ENCODE measurements around the gene PHF2.

The PHF2 gene

GRCh38 chr9:93576258-93577077 is at the start of gene PHF2:
Gene PHF2 (plus strand): TSS chr9:93576584. CDS start chr9:93576774, 190 bp downstream.
- ATAC-seq (ENCODE audit: low read depth) (peak; percentile 67), DNase-seq (ENCODE audit: low spot score in 2 of 2) (peak; percentile 26 to 45)
- H3K4me1 Mint-ChIP-seq = peaks cover 29% of the 10 kb centered on the region
- peak within 1 kb of the TSS; percentile 85 for H3K27ac Mint-ChIP-seq
- H3K9me3 Mint-ChIP-seq = no peaks in the 10 kb centered on the region
- H3K4me3 Mint-ChIP-seq = peak within 1 kb of the TSS; percentile 90
- no peaks in the 10 kb centered on the region for H3K36me3 Mint-ChIP-seq
- no peaks in the 10 kb centered on the region for H3K27me3 Mint-ChIP-seq

GRCh38 chr9:93531374-93531773 is 45.0 kb upstream of the PHF2 start:
- Mint-ChIP-seq H3K27me3 (no peaks in the 10 kb centered on the region), H3K9me3 (no peaks in the 10 kb centered on the region), H3K4me3 (no peak overlapping the region), H3K27ac (no peak overlapping the region), H3K36me3 (peaks cover 35% of the 10 kb centered on the region), H3K4me1 (peaks cover 2% of the 10 kb centered on the region)
- DNase-seq (ENCODE audit: low spot score in 2 of 2) = no peak
- ATAC-seq (ENCODE audit: low read depth) = no peak

GRCh38 chr9:93532141-93532540 is 44.2 kb upstream of the PHF2 start:
- H3K36me3 Mint-ChIP-seq = peaks cover 32% of the 10 kb centered on the region
- H3K27me3 Mint-ChIP-seq = no peaks in the 10 kb centered on the region
- H3K4me1 Mint-ChIP-seq = peaks cover 2% of the 10 kb centered on the region
- H3K27ac Mint-ChIP-seq = no peak overlapping the region
- ATAC-seq (ENCODE audit: low read depth) (no peak), DNase-seq (ENCODE audit: low spot score in 2 of 2) (no peak)
- no peaks in the 10 kb centered on the region for H3K9me3 Mint-ChIP-seq
- no peak overlapping the region for H3K4me3 Mint-ChIP-seq

- no peak overlapping the region for H3K4me3 Mint-ChIP-seq
- peaks cover 30% of the 10 kb centered on the region for H3K36me3 Mint-ChIP-seq
- H3K9me3 Mint-ChIP-seq = no peaks in the 10 kb centered on the region
- DNase-seq (ENCODE audit: low spot score in 2 of 2) = no peak
- no peak overlapping the region for H3K27ac Mint-ChIP-seq
- H3K4me1 Mint-ChIP-seq = peaks cover 2% of the 10 kb centered on the region
- no peak for ATAC-seq (ENCODE audit: low read depth)
- no peaks in the 10 kb centered on the region for H3K27me3 Mint-ChIP-seq
Measured at GRCh38 chr9:93533863-93534262, 42.5 kb upstream of the PHF2 start.

GRCh38 chr9:93536167-93536566 is 40.2 kb upstream of the PHF2 start:
- H3K9me3 Mint-ChIP-seq = no peaks in the 10 kb centered on the region
- H3K4me3 Mint-ChIP-seq = no peak overlapping the region
- H3K27me3 Mint-ChIP-seq = no peaks in the 10 kb centered on the region
- ATAC-seq (ENCODE audit: low read depth) = no peak
- no peak for DNase-seq (ENCODE audit: low spot score in 2 of 2)
- peaks cover 2% of the 10 kb centered on the region for H3K4me1 Mint-ChIP-seq
- peaks cover 32% of the 10 kb centered on the region for H3K36me3 Mint-ChIP-seq
- no peak overlapping the region for H3K27ac Mint-ChIP-seq

GRCh38 chr9:93536874-93537273 is 39.5 kb upstream of the PHF2 start:
- H3K27me3 Mint-ChIP-seq = no peaks in the 10 kb centered on the region
- ATAC-seq (ENCODE audit: low read depth) (no peak), DNase-seq (ENCODE audit: low spot score in 2 of 2) (no peak)
- H3K36me3 Mint-ChIP-seq = peaks cover 34% of the 10 kb centered on the region
- no peak overlapping the region for H3K27ac Mint-ChIP-seq
- no peaks in the 10 kb centered on the region for H3K9me3 Mint-ChIP-seq
- H3K4me3 Mint-ChIP-seq = no peak overlapping the region
- H3K4me1 Mint-ChIP-seq = peaks cover 2% of the 10 kb centered on the region

- no peaks in the 10 kb centered on the region for H3K27me3 Mint-ChIP-seq
- no peak overlapping the region for H3K27ac Mint-ChIP-seq
- no peak overlapping the region for H3K4me3 Mint-ChIP-seq
- H3K9me3 Mint-ChIP-seq = no peaks in the 10 kb centered on the region
- H3K36me3 Mint-ChIP-seq = peaks cover 20% of the 10 kb centered on the region
- no peak for ATAC-seq (ENCODE audit: low read depth)
- H3K4me1 Mint-ChIP-seq = no peaks in the 10 kb centered on the region
- DNase-seq (ENCODE audit: low spot score in 2 of 2) = no peak
Measured at GRCh38 chr9:93540305-93540704, 36.1 kb upstream of the PHF2 start.

GRCh38 chr9:93541005-93541404 is 35.4 kb upstream of the PHF2 start:
- Mint-ChIP-seq H3K4me3 (no peak overlapping the region), H3K27me3 (no peaks in the 10 kb centered on the region), H3K4me1 (no peaks in the 10 kb centered on the region), H3K9me3 (no peaks in the 10 kb centered on the region), H3K27ac (no peak overlapping the region), H3K36me3 (peaks cover 21% of the 10 kb centered on the region)
- DNase-seq (ENCODE audit: low spot score in 2 of 2) = no peak
- no peak for ATAC-seq (ENCODE audit: low read depth)

- Mint-ChIP-seq H3K27me3 (no peaks in the 10 kb centered on the region), H3K4me3 (no peak overlapping the region), H3K36me3 (peaks cover 24% of the 10 kb centered on the region), H3K4me1 (no peaks in the 10 kb centered on the region), H3K9me3 (no peaks in the 10 kb centered on the region), H3K27ac (no peak overlapping the region)
- DNase-seq (ENCODE audit: low spot score in 2 of 2) (no peak), ATAC-seq (ENCODE audit: low read depth) (no peak)
Measured at GRCh38 chr9:93541581-93542349, 34.6 kb upstream of the PHF2 start.

- no peaks in the 10 kb centered on the region for H3K9me3 Mint-ChIP-seq
- peaks cover 28% of the 10 kb centered on the region for H3K36me3 Mint-ChIP-seq
- H3K4me1 Mint-ChIP-seq = no peaks in the 10 kb centered on the region
- DNase-seq (ENCODE audit: low spot score in 2 of 2) = no peak
- no peaks in the 10 kb centered on the region for H3K27me3 Mint-ChIP-seq
- H3K27ac Mint-ChIP-seq = no peak overlapping the region
- no peak for ATAC-seq (ENCODE audit: low read depth)
- H3K4me3 Mint-ChIP-seq = no peak overlapping the region
Measured at GRCh38 chr9:93543117-93543516, 33.3 kb upstream of the PHF2 start.

GRCh38 chr9:93546356-93546755 is 30.0 kb upstream of the PHF2 start:
- H3K36me3 Mint-ChIP-seq = peaks cover 23% of the 10 kb centered on the region
- H3K9me3 Mint-ChIP-seq = no peaks in the 10 kb centered on the region
- DNase-seq (ENCODE audit: low spot score in 2 of 2) = no peak
- H3K4me3 Mint-ChIP-seq = no peak overlapping the region
- H3K4me1 Mint-ChIP-seq = no peaks in the 10 kb centered on the region
- no peak overlapping the region for H3K27ac Mint-ChIP-seq
- no peaks in the 10 kb centered on the region for H3K27me3 Mint-ChIP-seq
- no peak for ATAC-seq (ENCODE audit: low read depth)

GRCh38 chr9:93549611-93550010 is 26.8 kb upstream of the PHF2 start:
- peaks cover 27% of the 10 kb centered on the region for H3K36me3 Mint-ChIP-seq
- H3K9me3 Mint-ChIP-seq = no peaks in the 10 kb centered on the region
- no peak for ATAC-seq (ENCODE audit: low read depth)
- no peaks in the 10 kb centered on the region for H3K27me3 Mint-ChIP-seq
- no peaks in the 10 kb centered on the region for H3K4me1 Mint-ChIP-seq
- no peak overlapping the region for H3K4me3 Mint-ChIP-seq
- H3K27ac Mint-ChIP-seq = no peak overlapping the region
- DNase-seq (ENCODE audit: low spot score in 2 of 2) = no peak

- peak overlapping the region; percentile 21 for H3K27ac Mint-ChIP-seq
- H3K4me1 Mint-ChIP-seq = no peaks in the 10 kb centered on the region
- no peaks in the 10 kb centered on the region for H3K9me3 Mint-ChIP-seq
- ATAC-seq (ENCODE audit: low read depth) = no peak
- H3K27me3 Mint-ChIP-seq = no peaks in the 10 kb centered on the region
- peaks cover 25% of the 10 kb centered on the region for H3K36me3 Mint-ChIP-seq
- H3K4me3 Mint-ChIP-seq = no peak overlapping the region
- no peak for DNase-seq (ENCODE audit: low spot score in 2 of 2)
Measured at GRCh38 chr9:93552923-93553322, 23.5 kb upstream of the PHF2 start.

- H3K36me3 Mint-ChIP-seq = peaks cover 30% of the 10 kb centered on the region
- H3K4me3 Mint-ChIP-seq = no peak overlapping the region
- H3K4me1 Mint-ChIP-seq = no peaks in the 10 kb centered on the region
- no peaks in the 10 kb centered on the region for H3K9me3 Mint-ChIP-seq
- DNase-seq (ENCODE audit: low spot score in 2 of 2) (no peak), ATAC-seq (ENCODE audit: low read depth) (no peak)
- no peaks in the 10 kb centered on the region for H3K27me3 Mint-ChIP-seq
- peak overlapping the region; percentile 59 for H3K27ac Mint-ChIP-seq
Measured at GRCh38 chr9:93555370-93555769, 21.0 kb upstream of the PHF2 start.
